HG02884 (cell line): ENCODE measurements around the gene SNED1.

Experiments
- ATAC-seq: cut with Tn5 transposase; IDR thresholded peaks from one replicate; pipeline ENCODE4 v1.9.1; 2021; ENCODE audit warnings: mild to moderate bottlenecking, moderate library complexity; ENCODE audit not compliant: unreplicated experiment

Gene SNED1

DNA sequence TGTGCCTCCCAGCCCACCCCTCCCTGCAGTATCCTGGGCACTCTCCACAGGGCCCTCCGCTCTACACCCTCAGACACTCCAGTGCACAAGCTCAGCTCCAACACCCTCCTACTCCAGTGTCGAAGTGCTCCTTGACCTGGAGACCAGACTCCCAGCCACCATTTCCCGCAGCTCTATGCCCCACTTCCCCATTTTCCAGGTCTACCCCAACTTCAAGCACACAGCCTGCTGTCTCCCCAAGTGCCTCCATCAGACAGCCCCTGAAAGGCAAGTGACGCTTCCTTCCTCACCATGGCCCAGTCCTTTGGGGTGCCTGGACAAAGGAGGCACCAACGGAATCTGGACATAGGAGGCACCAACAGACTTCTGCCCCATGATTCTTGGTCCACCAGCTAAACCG, 143.6 kb downstream of the SNED1 start:
- no peak for ATAC-seq

DNA sequence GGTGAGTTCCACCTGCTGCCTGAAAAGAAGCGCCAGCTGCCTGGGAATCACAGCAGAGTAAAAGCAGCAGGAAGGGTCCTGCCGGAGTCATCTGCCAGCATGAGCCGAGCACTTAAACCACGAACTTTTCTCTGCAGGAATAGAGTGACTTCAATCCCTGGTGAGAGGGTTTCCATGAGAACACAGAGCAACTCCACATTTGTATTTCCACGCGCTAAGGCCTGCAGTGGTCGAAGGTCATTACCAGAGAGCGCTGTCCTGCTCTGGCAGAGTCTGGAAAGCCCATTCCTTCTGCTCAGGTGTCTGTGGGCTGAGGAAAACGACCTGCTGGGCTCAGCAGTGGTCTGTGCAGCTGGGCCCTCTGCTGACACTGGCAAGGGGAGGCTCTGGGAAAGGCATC, 144.2 kb downstream of the SNED1 start:
- no peak for ATAC-seq
